ENCODE results near the gene GNB1. TPM values are rescaled to one million over a fixed set of nuclear protein-coding genes. Genes with fewer than 3 reads are reported as not detected.

GNB1 gene
- total RNA-seq, 1 experiment from 2014 or later = 611 TPM

DNA sequence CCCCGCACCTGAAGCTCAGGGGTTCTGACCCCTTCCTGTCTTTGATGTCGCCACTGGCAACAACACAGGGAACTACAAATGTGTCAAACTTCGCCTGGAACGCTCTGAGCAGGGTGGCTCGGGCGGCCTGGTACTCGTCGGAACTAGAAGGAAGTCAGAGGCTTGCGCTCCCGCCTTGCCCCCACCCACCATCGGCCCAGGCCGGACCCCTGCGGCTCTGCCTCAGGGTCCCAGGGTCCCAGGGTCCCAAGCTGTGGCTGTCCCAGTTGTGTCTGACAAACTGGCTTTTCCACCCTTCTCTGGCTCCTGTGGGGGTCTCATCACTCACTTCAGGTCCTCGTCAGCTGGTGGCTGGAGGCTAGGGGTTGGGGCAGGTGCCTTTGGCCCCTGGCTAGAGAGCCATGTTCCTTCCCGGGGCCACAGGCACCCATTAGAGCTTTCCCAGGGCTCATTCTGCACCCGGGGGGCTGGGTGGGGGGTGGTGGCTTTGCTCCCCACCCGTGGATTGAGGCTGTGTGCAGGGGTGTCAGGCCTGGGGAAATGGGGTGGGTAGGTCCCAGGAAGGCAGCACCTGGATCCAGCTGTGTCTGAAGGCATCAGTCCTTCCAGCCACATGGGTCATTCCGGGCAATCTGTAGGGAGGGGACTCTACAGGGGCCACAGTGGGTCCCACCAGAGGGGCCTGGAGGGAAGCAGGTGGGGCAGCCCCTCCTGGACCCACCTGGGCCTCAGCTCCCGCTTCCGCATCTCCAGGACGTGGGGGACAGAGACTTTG is 36.2 kb upstream of the GNB1 start:
- Histone ChIP-seq H3K9me3 (ENCODE audit: low read depth, low read length, poor library complexity, severe bottlenecking) (no peaks in the 10 kb centered on the region), H3K4me3 (ENCODE audit: low read depth, low read length, poor library complexity, severe bottlenecking) (no peak overlapping the region), H3K27ac (ENCODE audit: low read depth, low read length, poor library complexity, severe bottlenecking) (no peak overlapping the region), H3K36me3 (ENCODE audit: insufficient read depth, low read length, poor library complexity, severe bottlenecking) (no peaks in the 10 kb centered on the region), H3K27me3 (replicated peaks; ENCODE audit: insufficient read depth, low read depth, low read length, poor library complexity) (no peaks in the 10 kb centered on the region), H3K4me1 (ENCODE audit: insufficient read depth, low read length, poor library complexity, severe bottlenecking) (no peaks in the 10 kb centered on the region)
- DNase-seq (ENCODE audit: low spot score) = no peak
- intact Hi-C loops (cut with micrococcal nuclease; ENCODE audit: unreplicated experiment) = no loop called here
- POLR2A ChIA-PET (ENCODE audit: low non-redundant PET) = interaction anchor here (0.7 kb wide), 1 partner anchor 9 kb away, joined by 6 read pairs; no protein-coding TSS in a partner anchor
- BruUV-seq (replicated peaks) = no TSS peak
- CTCF ChIA-PET = no interaction called here
- TF ChIP-seq, protein P1, sequence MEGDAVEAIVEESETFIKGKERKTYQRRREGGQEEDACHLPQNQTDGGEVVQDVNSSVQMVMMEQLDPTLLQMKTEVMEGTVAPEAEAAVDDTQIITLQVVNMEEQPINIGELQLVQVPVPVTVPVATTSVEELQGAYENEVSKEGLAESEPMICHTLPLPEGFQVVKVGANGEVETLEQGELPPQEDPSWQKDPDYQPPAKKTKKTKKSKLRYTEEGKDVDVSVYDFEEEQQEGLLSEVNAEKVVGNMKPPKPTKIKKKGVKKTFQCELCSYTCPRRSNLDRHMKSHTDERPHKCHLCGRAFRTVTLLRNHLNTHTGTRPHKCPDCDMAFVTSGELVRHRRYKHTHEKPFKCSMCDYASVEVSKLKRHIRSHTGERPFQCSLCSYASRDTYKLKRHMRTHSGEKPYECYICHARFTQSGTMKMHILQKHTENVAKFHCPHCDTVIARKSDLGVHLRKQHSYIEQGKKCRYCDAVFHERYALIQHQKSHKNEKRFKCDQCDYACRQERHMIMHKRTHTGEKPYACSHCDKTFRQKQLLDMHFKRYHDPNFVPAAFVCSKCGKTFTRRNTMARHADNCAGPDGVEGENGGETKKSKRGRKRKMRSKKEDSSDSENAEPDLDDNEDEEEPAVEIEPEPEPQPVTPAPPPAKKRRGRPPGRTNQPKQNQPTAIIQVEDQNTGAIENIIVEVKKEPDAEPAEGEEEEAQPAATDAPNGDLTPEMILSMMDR (conservative IDR thresholded peaks at IDR 0.05; ENCODE audit: low read depth, low read length) = no peak
- TF ChIP-seq EZH2 (IDR thresholded peaks at IDR 0.05; ENCODE audit: borderline replicate concordance, low read depth, low read length, poor library complexity, severe bottlenecking) = no peak

DNA sequence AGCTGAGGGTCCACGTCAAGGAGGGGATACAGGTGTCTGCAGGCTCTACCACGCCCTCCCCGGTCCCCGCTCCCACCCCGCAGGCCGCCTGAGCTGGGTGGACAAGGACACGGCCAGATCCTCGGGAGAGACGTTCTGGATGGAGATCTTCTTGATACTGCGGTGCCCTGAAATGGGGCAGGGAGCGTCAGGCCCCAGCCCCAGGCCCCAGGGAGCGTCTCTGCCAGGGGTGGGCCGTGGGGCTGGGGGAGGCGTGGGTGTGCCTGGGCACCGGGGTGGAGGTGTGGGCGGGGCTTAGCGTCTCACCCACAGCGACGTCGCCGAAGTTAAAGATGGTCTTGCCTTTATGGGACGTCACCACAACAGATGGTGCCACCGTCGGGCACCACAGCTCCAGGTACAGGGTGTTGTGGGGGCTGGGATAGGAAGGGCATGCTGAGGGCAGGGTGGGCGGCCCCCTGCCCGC is 35.5 kb upstream of the GNB1 start:
- no peak for DNase-seq (ENCODE audit: low spot score)
- H3K27ac ChIP-seq (ENCODE audit: low read depth, low read length, poor library complexity, severe bottlenecking) = no peak overlapping the region
- H3K9me3 ChIP-seq (ENCODE audit: low read depth, low read length, poor library complexity, severe bottlenecking) = no peaks in the 10 kb centered on the region
- BruUV-seq (replicated peaks) = no TSS peak
- H3K27me3 ChIP-seq (replicated peaks; ENCODE audit: insufficient read depth, low read depth, low read length, poor library complexity) = no peaks in the 10 kb centered on the region
- H3K36me3 ChIP-seq (ENCODE audit: insufficient read depth, low read length, poor library complexity, severe bottlenecking) = no peaks in the 10 kb centered on the region
- ChIA-PET CTCF (no interaction called here), POLR2A (ENCODE audit: low non-redundant PET) (no interaction called here)
- no peaks in the 10 kb centered on the region for H3K4me1 ChIP-seq (ENCODE audit: insufficient read depth, low read length, poor library complexity, severe bottlenecking)
- H3K4me3 ChIP-seq (ENCODE audit: low read depth, low read length, poor library complexity, severe bottlenecking) = no peak overlapping the region
- TF ChIP-seq, protein P1 (conservative IDR thresholded peaks at IDR 0.05; ENCODE audit: low read depth, low read length) = no peak
- TF ChIP-seq EZH2 (IDR thresholded peaks at IDR 0.05; ENCODE audit: borderline replicate concordance, low read depth, low read length, poor library complexity, severe bottlenecking) = no peak
- intact Hi-C loops (cut with micrococcal nuclease; ENCODE audit: unreplicated experiment) = no loop called here

DNA sequence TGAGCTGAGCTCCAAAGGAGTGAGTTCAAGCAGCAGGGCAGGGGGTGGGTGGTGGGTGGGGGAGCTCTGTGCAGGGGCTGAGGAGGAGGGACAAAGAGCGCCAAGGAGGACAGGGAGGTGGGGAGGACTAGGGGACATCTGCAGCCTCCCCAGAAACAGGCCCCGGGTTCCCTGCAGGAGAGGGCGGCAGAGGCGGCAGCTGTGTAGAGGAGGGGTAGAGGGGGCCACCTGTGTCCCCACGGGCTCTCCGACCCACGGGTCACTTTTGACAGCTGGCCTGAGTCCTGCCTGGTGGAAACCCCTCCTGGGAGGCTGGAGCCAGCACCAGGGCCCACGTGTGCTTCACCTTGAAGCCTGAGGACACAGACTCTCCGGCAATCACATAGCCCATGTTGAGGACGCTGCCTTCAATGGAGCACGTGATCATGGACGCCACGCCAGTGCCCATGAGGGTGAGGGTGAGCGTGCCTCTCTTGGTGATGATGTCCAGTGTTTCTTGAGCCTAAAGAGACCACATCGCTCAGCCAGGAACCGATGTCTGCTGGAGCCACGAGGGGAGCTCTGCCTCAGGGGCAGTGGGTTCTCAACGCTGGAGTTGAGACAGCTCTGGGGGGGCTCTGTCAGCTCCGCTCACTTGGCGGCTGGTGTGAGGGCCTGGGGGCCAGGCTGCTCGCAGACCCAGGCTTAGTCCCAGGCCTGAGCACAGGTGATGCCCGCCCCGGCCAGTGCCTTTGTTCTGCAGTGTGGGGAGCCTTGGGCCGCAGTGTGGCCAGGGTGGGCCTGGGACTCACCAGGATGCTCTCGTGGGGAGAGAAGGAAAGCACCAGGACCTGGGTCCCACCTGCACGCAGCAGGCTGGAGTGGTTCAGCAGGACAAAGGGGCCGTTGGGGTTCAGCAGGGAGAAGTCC is 34.8 kb upstream of the GNB1 start:
- TF ChIP-seq, protein P1 (conservative IDR thresholded peaks at IDR 0.05; ENCODE audit: low read depth, low read length) = no peak
- no peak for TF ChIP-seq EZH2 (IDR thresholded peaks at IDR 0.05; ENCODE audit: borderline replicate concordance, low read depth, low read length, poor library complexity, severe bottlenecking)
- POLR2A ChIA-PET (ENCODE audit: low non-redundant PET) = no interaction called here
- H3K9me3 ChIP-seq (ENCODE audit: low read depth, low read length, poor library complexity, severe bottlenecking) = no peaks in the 10 kb centered on the region
- CTCF ChIA-PET = no interaction called here
- no TSS peak for BruUV-seq (replicated peaks)
- H3K27me3 ChIP-seq (replicated peaks; ENCODE audit: insufficient read depth, low read depth, low read length, poor library complexity) = no peaks in the 10 kb centered on the region
- DNase-seq (ENCODE audit: low spot score) = no peak
- no peaks in the 10 kb centered on the region for H3K4me1 ChIP-seq (ENCODE audit: insufficient read depth, low read length, poor library complexity, severe bottlenecking)
- H3K27ac ChIP-seq (ENCODE audit: low read depth, low read length, poor library complexity, severe bottlenecking) = no peak overlapping the region
- no peaks in the 10 kb centered on the region for H3K36me3 ChIP-seq (ENCODE audit: insufficient read depth, low read length, poor library complexity, severe bottlenecking)
- no peak overlapping the region for H3K4me3 ChIP-seq (ENCODE audit: low read depth, low read length, poor library complexity, severe bottlenecking)
- intact Hi-C loops (cut with micrococcal nuclease; ENCODE audit: unreplicated experiment) = no loop called here
